K562 (cell line): ENCODE data around the gene PSMA1. TPM values are rescaled to one million over a fixed set of nuclear protein-coding genes. Genes with fewer than 3 reads are reported as not detected.

ENCODE experiments used
- ATAC-seq: fragments of 200-7000 bp; cut with Tn5 transposase; 3 replicates; pipeline ENCODE4 v1.9.1; 2020; ENCODE audit warnings: moderate library complexity
- BruUV-seq: library from RNA; stranded (reverse); fragments of 400-500 nt; replicated peaks from 2 replicates; lab custom pipeline; 2021; lab: Mats Ljungman, UMichigan
- CTCF ChIA-PET: fragments of 300-600 bp; formaldehyde crosslinking; extraction: SDS; loops from one replicate; lab custom pipeline; 2021; ENCODE audit warnings: low intra/inter-chr PET ratio; lab: Yijun Ruan, JAX
- POLR2A ChIA-PET: fragments of 300-600, 350-650 bp; sonication (Branson Sonifier 250); formaldehyde crosslinking; extraction: SDS; loops from one replicate; lab custom pipeline; 2021; ENCODE audit warnings: antibody characterized with exemption, inconsistent platforms; lab: Yijun Ruan, JAX
- DNase-seq, 4 experiments: peaks; one replicate each; pipeline versions ENCODE4 v3.0.0 to v3.0.0-alpha.2; 2011 to 2018; ENCODE audit warnings: low spot score in 3 of 4, mixed read lengths in 3 of 4; ENCODE audit errors: extremely low read depth in 1 of 4
- FAIRE-seq: peaks from 2 replicates; lab custom pipeline; 2011; peaks lifted over from hg19 to GRCh38; lab: Jason Lieb, UNC
- H2AFZ ChIP-seq: 2 replicates; pipeline ENCODE4 v1.6.0; 2011; ENCODE audit warnings: low read depth, low read length, control low read depth, inconsistent platforms
- H3K27ac ChIP-seq: fragments of 200-600 bp; 3 replicates; pipeline ENCODE4 v1.8.0; 2011; ENCODE audit warnings: low read depth, mild to moderate bottlenecking, control low read depth, inconsistent platforms, low read length, moderate library complexity, mixed read lengths; ENCODE audit errors: extremely low read depth
- H3K27me3 ChIP-seq, 2 experiments: fragments of 300-600 bp in 1 of 2; 2 replicates in 1 of 2; 3 replicates in 1 of 2; pipeline versions ENCODE4 v1.6.0 to v1.8.0; 2011; ENCODE audit warnings: inconsistent platforms in 2 of 2, low read length in 2 of 2, mild to moderate bottlenecking in 1 of 2, mixed read lengths in 1 of 2, moderate library complexity in 1 of 2; ENCODE audit not compliant: control insufficient read depth in 2 of 2, insufficient read depth in 2 of 2
- H3K36me3 ChIP-seq: fragments of 300-600 bp; 3 replicates; pipeline ENCODE4 v1.8.0; 2011; ENCODE audit warnings: mild to moderate bottlenecking, low read length, inconsistent platforms; ENCODE audit not compliant: control insufficient read depth, insufficient read depth
- H3K4me1 ChIP-seq, 2 experiments: fragments of 200-600 bp in 1 of 2; replicated peaks in 1 of 2; 2 replicates in 1 of 2; 3 replicates in 1 of 2; pipeline versions ENCODE4 v1.5.1 to v1.8.0; 2011; ENCODE audit warnings: inconsistent platforms in 2 of 2, low read length in 2 of 2, mild to moderate bottlenecking in 1 of 2, mixed read lengths in 1 of 2, moderate library complexity in 1 of 2; ENCODE audit not compliant: control insufficient read depth in 2 of 2, insufficient read depth in 2 of 2
- H3K4me2 ChIP-seq: 2 replicates; pipeline ENCODE4 v1.6.1; 2011; ENCODE audit warnings: low read length, control low read depth, inconsistent platforms, mixed read lengths; ENCODE audit not compliant: insufficient read depth
- H3K4me3 ChIP-seq: fragments of 200-600 bp; sonication (generic), shearing (Covaris generic); 2 replicates; pipeline ENCODE4 v1.5.1; 2016; ENCODE audit warnings: control low read depth, inconsistent platforms
- H3K79me2 ChIP-seq: fragments of 200-600 bp; 3 replicates; pipeline ENCODE4 v1.8.0; 2011; ENCODE audit warnings: low read length, inconsistent platforms; ENCODE audit not compliant: control insufficient read depth, insufficient read depth
- H3K9ac ChIP-seq, 2 experiments: 2 replicates each; pipeline versions ENCODE4 v1.6.0 to v1.6.1; 2011; ENCODE audit warnings: low read depth in 2 of 2, low read length in 2 of 2, control low read depth in 1 of 2, inconsistent platforms in 1 of 2, mild to moderate bottlenecking in 1 of 2, mixed read lengths in 1 of 2; ENCODE audit not compliant: insufficient read depth in 1 of 2
- H3K9me1 ChIP-seq: one replicate; pipeline ENCODE4 v1.6.0; 2011; ENCODE audit warnings: inconsistent platforms, mild to moderate bottlenecking, low read length, moderate library complexity; ENCODE audit not compliant: control insufficient read depth, insufficient read depth
- H3K9me3 ChIP-seq: replicated peaks from 2 replicates; pipeline ENCODE4 v1.5.1; 2011; ENCODE audit warnings: low read depth, low read length, inconsistent platforms; ENCODE audit not compliant: control insufficient read depth, insufficient read depth
- H4K20me1 ChIP-seq: replicated peaks from 2 replicates; pipeline ENCODE4 v1.6.1; 2011; ENCODE audit warnings: low read length, inconsistent platforms, mixed read lengths; ENCODE audit not compliant: control insufficient read depth, insufficient read depth
- CHD4 ChIP-seq: fragments of 200-600 bp; sonication (generic); IDR thresholded peaks from 3 replicates; pipeline ENCODE4 v1.6.1; 2012; ENCODE audit warnings: low read depth, mild to moderate bottlenecking, mixed read lengths, low read length, inconsistent platforms; ENCODE audit not compliant: insufficient read depth, insufficient replicate concordance, poor library complexity, severe bottlenecking
- HMG20A ChIP-seq: fragments of 450-650 bp; formaldehyde crosslinking; conservative IDR thresholded peaks from 2 replicates; pipeline ENCODE4 v1.4.0; 2020; ENCODE audit warnings: mild to moderate bottlenecking, mixed read lengths
- KHSRP ChIP-seq: fragments of 450-650 bp; IDR thresholded peaks from 2 replicates; pipeline ENCODE4 v1.6.1; 2017
- MYC ChIP-seq, 2 experiments: fragments of 250-450 bp in 1 of 2; sonication (Bioruptor Pico) in 1 of 2; IDR thresholded peaks; 2 replicates each; pipeline versions ENCODE4 v1.5.1 to v1.6.1; 2012 to 2021; ENCODE audit warnings: low read depth in 2 of 2, borderline replicate concordance in 1 of 2, improper control_type of control experiment in 1 of 2, low read length in 1 of 2, mild to moderate bottlenecking in 1 of 2, moderate library complexity in 1 of 2
- ZNF347 ChIP-seq: fragments of 450-650 bp; formaldehyde crosslinking; IDR thresholded peaks from 2 replicates; pipeline ENCODE4 v1.4.0; 2020; ENCODE audit warnings: low read depth, mild to moderate bottlenecking, moderate library complexity
- ZNF589 ChIP-seq: fragments of 200-800 bp; sonication (Bioruptor generic); IDR thresholded peaks from 2 replicates; pipeline ENCODE4 v1.6.1; 2016; ENCODE audit warnings: low read depth, missing genetic modification characterization, missing compliant biosample characterization
- WGBS: fragments of 100-300 bp; shearing (Covaris generic); methylation state at CpG from one replicate; pipeline ENCODE4 v1.1.6; 2016; ENCODE audit warnings: low coverage, mixed read lengths; ENCODE audit not compliant: insufficient coverage; ENCODE audit errors: missing lambda C conversion rate; 5-methylcytosine and 5-hydroxymethylcytosine counted together
- in situ Hi-C: fragments of 300-500 bp; cut with MboI; formaldehyde crosslinking; loops from 4 replicates; pipeline ENCODE4 v1.15.0; 2018; ENCODE audit warnings: inconsistent platforms, mixed read lengths
- intact Hi-C: fragments of 100-400 bp; cut with micrococcal nuclease; formaldehyde crosslinking; loops from 2 replicates; pipeline ENCODE4 v1.14.2; 2022
- polyA plus RNA-seq, 8 experiments: library from polyadenylated mRNA; depleted of rRNA in 4 of 8; stranded (reverse) in 5 of 8; unstranded in 3 of 8; fragments of >200 nt; fragmentation: Nextera tagmentation in 2 of 8; fragmentation: Illumina TruSeq in 1 of 8; extraction: Ambion mirVana in 2 of 8; extraction: Trizol in 1 of 8; gene quantifications; 2 replicates each; pipeline versions ENCODE4 v1.2.1 to v1.2.3, GENCODE V29; 2011 to 2014; ENCODE audit warnings: inconsistent platforms in 1 of 8, missing spikeins in 1 of 8
- total RNA-seq, 7 experiments: library from RNA; depleted of rRNA in 6 of 7; stranded (reverse); fragments of >200 nt in 6 of 7; fragmentation: Illumina TruSeq in 2 of 7; extraction: Trizol in 2 of 7; gene quantifications; 2 replicates each; pipeline versions ENCODE4 v1.2.1 to v1.2.3, GENCODE V29; 2011 to 2021; ENCODE audit warnings: low replicate concordance in 1 of 7
- TF ChIP-seq, protein P1 (sequence below): sonication (generic); formaldehyde crosslinking; IDR thresholded peaks from 2 replicates; pipeline ENCODE4 v1.8.0; 2022; ENCODE audit warnings: missing genetic modification reagents, mild to moderate bottlenecking, moderate library complexity, borderline replicate concordance
- TF ChIP-seq, protein P2 (sequence below): fragments of 450-650 bp; formaldehyde crosslinking; IDR thresholded peaks from 2 replicates; pipeline ENCODE4 v1.4.0; 2022; ENCODE audit warnings: missing genetic modification characterization
- TF ChIP-seq, protein P3 (sequence below): fragments of 200-800 bp; sonication (Bioruptor generic); IDR thresholded peaks from 2 replicates; pipeline ENCODE4 v1.6.1; 2017; ENCODE audit warnings: missing genetic modification characterization, missing compliant biosample characterization

Gene PSMA1
- total and polyA plus RNA-seq, 9 of the 15 experiments (the other 6 are each of a cell fraction or from before 2014, with no cell fraction given): 283 to 1,007 (median 424) TPM

DNA sequence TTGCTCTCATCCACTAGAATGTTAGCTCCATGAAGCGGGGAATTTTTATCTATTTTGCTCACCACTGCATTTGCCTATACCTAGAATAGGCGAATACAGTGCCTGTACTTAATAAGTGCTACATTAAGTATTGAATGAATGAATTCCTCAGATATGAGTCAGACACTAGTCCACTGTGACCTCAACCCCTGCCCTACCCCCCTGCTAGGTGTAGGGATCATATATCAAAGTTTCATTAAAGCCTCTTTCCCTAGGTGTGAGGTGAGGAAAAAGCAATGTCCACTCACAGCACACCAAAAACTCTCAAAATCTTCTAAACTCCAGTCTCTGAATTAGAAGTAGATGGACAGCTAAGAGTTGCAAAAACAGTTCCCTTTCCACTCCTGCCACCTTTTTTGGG lies 9.8 kb upstream of the PSMA1 start:
- WGBS: 94% methylated on average over 2 of the region's 2 CpGs
- Histone ChIP-seq H3K4me1 (no peaks in the 10 kb centered on the region; a peak in 1 of 5 replicates), H3K9ac (no peak overlapping the region), H3K79me2 (no peaks in the 10 kb centered on the region), H3K27me3 (no peaks in the 10 kb centered on the region), H4K20me1 (no peaks in the 10 kb centered on the region), H3K27ac (no peak overlapping the region), H3K9me1 (no peaks in the 10 kb centered on the region), H2AFZ (no peak overlapping the region), H3K36me3 (no peaks in the 10 kb centered on the region; the same call in 2 of the 3 replicates), H3K9me3 (no peaks in the 10 kb centered on the region), H3K4me3 (no peak overlapping the region)
- CTCF ChIA-PET: no interaction called here
- ATAC-seq (no peak), DNase-seq (no peak), FAIRE-seq (no peak)
- intact Hi-C loops: no loop called here
- in situ Hi-C loops: loop anchor here (10.0 kb wide), 1 partner anchor 365 kb away; the partner anchor contains the start of gene CYP2R1
- TF ChIP-seq ZNF347 (CRISPR knock-in tag) (no peak), HMG20A (CRISPR knock-in tag) (no peak), CHD4 (no peak)
- TF ChIP-seq, all 486 proteins: peak for 0
- H3K4me2 ChIP-seq: no peak overlapping the region
- BruUV-seq: no TSS peak
- POLR2A ChIA-PET: interaction anchor here (0.6 to 1.2 kb wide), 3 partner anchors 10 to 116 kb away, joined by 3 to 4 read pairs (median 4); partner anchors contain the start of genes COPB1 and PSMA1

DNA sequence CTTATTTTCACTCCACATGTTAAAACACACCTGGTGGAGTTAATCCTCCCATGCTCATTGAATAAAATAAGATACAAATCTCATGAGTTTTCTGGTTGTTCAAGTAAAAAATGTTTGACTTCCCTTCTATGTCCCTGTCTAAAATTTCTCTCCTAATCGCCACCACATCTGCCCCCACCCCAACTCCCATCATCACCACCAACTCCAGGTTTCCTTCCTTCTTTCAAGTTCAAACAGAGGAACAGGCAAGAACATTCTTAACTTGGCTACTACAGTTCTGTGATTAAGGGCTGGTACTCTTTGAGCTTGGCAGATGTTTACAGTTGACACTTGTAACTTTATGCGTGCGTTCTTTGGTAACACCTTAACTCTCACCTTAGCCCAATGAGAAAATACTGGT lies 9.1 kb upstream of the PSMA1 start:
- no peak for FAIRE-seq
- ChIA-PET POLR2A (interaction anchor here (0.6 to 0.8 kb wide), 2 partner anchors 30 to 117 kb away, joined by 3 to 4 read pairs; partner anchors contain the start of gene COPB1), CTCF (no interaction called here)
- BruUV-seq: no TSS peak
- no peak for ATAC-seq
- Histone ChIP-seq H3K27ac (no peak overlapping the region), H3K27me3 (no peaks in the 10 kb centered on the region), H3K9me3 (no peaks in the 10 kb centered on the region), H3K4me3 (no peak overlapping the region), H3K9ac (no peak overlapping the region), H3K36me3 (no peaks in the 10 kb centered on the region; the same call in 2 of the 3 replicates), H4K20me1 (no peaks in the 10 kb centered on the region), H3K4me2 (no peak overlapping the region), H3K9me1 (no peaks in the 10 kb centered on the region), H3K4me1 (no peaks in the 10 kb centered on the region; a peak in 1 of 5 replicates), H2AFZ (no peak overlapping the region), H3K79me2 (no peaks in the 10 kb centered on the region)
- in situ Hi-C loops: loop anchor here (10.0 kb wide), 1 partner anchor 365 kb away; the partner anchor contains the start of gene CYP2R1
- intact Hi-C loops: no loop called here
- WGBS: 88% methylated on average over 3 of the region's 3 CpGs
- no peak for DNase-seq
- TF ChIP-seq, protein P1, sequence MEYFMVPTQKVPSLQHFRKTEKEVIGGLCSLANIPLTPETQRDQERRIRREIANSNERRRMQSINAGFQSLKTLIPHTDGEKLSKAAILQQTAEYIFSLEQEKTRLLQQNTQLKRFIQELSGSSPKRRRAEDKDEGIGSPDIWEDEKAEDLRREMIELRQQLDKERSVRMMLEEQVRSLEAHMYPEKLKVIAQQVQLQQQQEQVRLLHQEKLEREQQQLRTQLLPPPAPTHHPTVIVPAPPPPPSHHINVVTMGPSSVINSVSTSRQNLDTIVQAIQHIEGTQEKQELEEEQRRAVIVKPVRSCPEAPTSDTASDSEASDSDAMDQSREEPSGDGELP (CRISPR knock-in tag): no peak
- TF ChIP-seq, protein P2, sequence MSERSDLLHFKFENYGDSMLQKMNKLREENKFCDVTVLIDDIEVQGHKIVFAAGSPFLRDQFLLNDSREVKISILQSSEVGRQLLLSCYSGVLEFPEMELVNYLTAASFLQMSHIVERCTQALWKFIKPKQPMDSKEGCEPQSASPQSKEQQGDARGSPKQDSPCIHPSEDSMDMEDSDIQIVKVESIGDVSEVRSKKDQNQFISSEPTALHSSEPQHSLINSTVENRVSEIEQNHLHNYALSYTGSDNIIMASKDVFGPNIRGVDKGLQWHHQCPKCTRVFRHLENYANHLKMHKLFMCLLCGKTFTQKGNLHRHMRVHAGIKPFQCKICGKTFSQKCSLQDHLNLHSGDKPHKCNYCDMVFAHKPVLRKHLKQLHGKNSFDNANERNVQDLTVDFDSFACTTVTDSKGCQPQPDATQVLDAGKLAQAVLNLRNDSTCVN (CRISPR knock-in tag): no peak
- TF ChIP-seq, protein P3, sequence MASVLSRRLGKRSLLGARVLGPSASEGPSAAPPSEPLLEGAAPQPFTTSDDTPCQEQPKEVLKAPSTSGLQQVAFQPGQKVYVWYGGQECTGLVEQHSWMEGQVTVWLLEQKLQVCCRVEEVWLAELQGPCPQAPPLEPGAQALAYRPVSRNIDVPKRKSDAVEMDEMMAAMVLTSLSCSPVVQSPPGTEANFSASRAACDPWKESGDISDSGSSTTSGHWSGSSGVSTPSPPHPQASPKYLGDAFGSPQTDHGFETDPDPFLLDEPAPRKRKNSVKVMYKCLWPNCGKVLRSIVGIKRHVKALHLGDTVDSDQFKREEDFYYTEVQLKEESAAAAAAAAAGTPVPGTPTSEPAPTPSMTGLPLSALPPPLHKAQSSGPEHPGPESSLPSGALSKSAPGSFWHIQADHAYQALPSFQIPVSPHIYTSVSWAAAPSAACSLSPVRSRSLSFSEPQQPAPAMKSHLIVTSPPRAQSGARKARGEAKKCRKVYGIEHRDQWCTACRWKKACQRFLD (CRISPR knock-in tag): no peak
- TF ChIP-seq MYC (IDR thresholded peaks at IDR 0.05; ENCODE audit: low read depth, low read length): no peak
- TF ChIP-seq MYC (CRISPR knock-in tag; IDR thresholded peaks at IDR 0.05; ENCODE audit: borderline replicate concordance, low read depth): no peak
- TF ChIP-seq ZNF589 (CRISPR knock-in tag): no peak
- TF ChIP-seq KHSRP: no peak
